NCI-H1092 (cell line): ENCODE measurements around the gene LEO1.

Experiments
- DNase-seq: peaks from one replicate; lab custom pipeline; 2025; lab: John Stamatoyannopoulos, UW

The LEO1 gene

DNA sequence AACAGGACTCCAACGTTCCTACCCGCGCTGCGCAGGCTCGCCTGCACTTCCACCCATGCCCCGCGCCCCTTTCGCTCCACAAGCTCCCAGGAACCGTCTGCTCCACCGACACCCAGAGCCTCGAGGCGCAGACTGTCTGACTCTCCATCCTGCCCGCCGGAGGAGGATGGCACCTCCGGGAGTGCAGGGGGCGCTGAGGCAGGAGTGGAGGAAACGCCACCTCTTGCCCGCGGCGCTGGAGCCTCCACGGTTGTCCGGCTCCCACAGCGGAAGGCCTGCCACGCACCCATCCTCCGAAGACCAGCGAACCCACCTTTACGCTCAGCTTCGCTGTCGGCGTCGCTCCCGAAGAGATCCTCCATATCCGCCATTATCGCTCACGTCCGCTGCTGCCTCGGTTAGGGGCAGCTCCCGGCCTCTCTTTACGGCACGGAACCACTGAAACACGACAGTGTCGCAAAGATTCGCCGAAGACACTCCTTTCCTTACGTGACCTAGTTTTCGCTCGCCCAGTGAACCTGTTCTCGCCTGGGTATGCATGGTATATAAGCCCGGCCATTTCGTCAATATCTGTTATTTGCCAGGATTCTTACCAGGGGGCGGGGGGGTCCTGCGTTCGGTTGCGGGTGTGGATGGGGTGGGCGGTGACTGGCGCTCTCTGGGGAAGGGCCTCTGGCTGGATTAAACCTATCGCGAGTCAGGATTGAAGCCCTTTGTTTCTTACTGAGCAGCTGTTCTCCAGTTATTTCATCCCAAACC, at the start of gene LEO1:
Gene LEO1, minus strand, starts transcription at position 404 of the 759 bp plus-strand sequence. Its CDS starts 33 bp downstream, at position 371.
- DNase-seq: peak; percentile 92

GRCh38 chr15:52021128-52021671, 49.6 kb upstream of the LEO1 start:
- DNase-seq: no peak

- no peak for DNase-seq
Measured at GRCh38 chr15:52020221-52021085, 48.9 kb upstream of the LEO1 start.

DNA sequence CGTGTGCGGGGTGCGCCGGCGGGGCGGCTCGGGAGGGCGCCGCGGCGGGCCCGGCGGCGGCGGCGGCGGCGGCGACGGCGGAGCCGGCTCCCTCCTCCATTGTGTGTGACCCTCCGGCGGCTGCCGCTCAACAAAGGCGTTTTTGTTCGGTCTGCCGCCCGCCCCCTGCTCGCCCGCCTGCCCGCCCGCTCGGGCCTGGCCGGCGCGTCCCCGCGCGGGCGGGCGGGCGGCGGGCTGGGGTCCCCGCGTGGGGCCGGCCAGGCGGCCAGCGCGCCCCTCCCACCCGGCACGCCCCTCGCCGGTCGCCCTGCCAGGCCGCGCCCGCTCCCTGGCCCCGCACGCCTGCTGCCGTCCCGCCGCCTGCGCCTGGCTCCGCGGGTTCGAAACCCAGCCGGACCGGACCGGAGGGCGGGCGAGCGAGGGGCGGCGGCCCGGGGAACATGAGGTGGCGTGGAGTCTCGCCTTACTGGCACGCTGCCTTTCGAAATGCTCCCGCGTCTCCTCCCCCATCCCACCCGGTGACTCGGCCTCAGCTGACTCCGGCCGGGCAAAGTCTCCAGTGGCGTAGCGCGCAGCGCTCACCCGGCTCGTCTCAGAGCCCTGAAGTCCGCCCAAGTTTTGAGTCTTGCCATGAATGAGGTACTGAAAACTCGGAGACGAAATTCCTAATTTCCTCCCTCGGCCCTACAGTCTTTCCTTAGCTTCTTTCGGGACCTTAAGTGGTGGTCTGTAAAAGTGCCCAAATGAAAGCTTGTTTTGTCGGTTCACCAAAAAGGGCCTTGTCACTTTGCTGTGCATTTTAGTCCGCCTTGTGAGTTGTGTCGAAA, 48.0 kb upstream of the LEO1 start:
- peak; percentile 25 for DNase-seq

GRCh38 chr15:52018693-52019393, 47.3 kb upstream of the LEO1 start, which contains the start of gene MAPK6:
Gene MAPK6, plus strand, starts transcription at chr15:52019219. Its CDS starts 27,242 bp downstream, at chr15:52046461.
- DNase-seq: peak; percentile 71

GRCh38 chr15:52018244-52018643, 46.7 kb upstream of the LEO1 start:
- DNase-seq: no peak

DNA sequence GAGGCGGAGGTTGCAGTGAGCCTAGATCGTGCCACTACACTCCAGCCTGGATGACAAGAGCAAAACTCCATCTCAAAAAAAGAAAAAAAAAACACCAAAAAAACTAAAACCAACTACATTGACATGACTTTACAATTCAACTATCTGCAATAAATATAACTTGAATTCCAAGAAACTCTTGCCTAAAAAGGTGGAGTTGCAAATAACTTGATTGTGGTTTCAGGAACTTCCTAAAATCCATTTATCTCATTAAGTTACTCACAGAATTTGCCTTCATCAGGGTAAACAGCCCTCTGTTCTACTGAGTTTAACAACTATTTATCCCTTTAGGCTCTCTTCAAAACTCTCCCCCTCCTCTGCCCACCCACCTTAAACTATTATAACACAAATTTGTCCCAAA, 44.7 kb upstream of the LEO1 start:
- no peak for DNase-seq

DNA sequence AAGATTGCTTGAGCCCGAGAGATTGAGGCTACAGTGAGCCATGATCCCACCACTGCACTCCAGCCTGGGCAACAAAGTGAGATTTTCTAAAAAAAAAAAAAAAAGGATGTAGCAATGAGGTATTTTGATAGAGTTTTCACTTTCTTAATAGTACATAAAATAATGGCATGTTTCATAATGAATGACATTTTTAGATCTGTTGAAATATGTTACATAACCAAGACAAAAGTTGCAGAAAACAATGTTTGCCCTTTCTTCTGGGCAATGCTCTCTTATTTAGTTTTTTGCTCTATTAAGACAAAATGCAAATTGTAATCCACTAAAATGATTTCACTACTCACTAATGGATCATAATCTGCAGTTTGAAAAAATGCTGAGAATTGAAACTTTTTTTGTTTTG, 43.0 kb upstream of the LEO1 start:
- DNase-seq: no peak

DNA sequence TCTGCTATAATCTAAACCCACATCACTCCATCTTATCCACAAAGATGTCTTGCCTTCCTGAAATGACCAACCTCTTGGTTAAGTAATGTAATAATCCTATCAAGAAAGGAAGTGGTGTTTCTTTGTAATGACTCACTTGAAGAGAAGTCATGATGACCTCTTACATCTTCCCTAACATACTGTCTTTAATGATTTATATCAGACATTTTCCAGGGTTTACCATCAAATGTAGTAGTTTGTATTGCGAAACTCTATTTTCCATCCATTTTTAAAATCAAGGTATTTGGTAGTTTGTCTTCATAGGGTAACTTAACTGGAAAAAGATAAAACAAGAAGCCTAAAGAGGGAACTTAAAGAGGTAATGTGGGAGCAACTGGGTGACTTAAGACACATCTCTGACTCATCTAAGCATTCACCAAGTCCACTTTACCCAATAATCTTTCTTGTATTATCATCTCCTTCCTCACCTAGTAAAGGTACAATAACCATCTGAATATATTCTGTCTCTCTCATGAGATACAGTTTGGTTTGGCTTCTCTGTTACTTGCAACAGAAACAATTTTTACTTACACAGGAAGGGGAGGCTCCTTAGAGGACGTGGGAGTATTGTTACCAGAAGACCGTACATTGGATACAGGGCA, 41.7 kb upstream of the LEO1 start:
- no peak for DNase-seq

- no peak for DNase-seq
Measured at GRCh38 chr15:52012210-52012609, 40.6 kb upstream of the LEO1 start.

DNA sequence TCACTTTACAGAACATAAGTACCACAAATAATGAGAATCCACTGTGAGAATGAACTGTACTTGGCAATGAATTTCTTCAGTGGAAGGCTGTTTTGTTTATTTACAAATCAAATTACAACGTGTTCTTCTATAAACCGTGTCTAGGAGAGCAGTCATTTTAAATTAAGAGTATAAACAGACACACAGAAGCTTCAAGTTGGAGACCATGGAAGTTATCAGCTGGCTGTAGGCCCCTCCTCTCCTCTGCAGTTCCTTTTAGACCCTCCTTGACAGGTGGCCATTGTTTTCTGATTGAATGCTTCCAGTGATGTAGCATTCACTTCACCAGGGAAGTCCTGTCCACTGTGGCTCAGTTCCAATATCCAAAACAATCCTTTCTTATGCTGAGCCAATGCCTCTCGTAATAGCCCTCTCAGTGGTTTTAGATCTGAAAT, 40.1 kb upstream of the LEO1 start:
- peak; percentile 39 for DNase-seq

DNA sequence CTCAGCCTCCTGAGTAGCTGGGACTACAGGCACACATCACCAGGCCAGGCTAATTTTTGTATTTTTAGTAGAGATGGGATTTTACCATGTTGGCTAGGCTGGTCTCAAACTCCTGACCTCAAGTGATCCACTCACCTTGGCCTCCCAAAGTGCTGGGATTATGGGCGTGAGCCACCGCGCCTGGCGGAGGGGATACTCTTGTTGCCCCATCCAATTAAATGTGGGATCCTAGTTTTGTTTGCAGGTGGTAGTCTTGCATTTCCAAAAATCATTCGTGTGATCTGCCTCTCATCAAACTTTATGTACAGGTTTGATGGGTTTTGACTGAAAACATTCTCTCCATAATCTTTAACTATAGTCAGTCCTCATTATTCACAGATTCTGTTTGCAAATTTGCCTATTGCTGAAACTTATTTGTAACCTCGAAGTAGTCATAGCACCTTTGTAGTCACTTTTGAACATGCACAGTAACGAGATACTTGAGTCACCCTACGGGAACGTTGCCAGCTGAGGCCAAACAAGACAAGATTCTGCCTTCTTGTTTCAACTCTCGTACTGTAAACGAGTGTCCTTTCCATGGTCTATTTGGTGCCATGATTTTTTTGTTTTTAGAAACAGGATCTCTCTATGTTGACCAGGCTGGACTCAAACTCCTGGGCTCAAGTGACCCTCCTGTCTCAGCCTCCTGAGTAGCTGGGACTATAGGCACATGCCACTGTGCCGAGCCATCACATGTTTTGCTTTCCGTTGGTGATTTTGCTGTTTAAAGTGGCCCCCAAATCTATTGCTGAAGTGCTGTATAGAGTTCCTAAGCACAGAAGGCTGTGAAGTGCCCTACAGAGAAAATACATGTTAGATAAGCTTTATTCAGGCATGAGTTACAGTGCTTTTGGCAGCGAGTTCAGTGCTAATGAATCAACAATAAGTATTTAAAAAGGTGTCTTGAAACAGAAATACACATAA, 39.3 kb upstream of the LEO1 start:
- DNase-seq: no peak

GRCh38 chr15:52008698-52009434, 37.3 kb upstream of the LEO1 start:
- DNase-seq: peak; percentile 13

DNA sequence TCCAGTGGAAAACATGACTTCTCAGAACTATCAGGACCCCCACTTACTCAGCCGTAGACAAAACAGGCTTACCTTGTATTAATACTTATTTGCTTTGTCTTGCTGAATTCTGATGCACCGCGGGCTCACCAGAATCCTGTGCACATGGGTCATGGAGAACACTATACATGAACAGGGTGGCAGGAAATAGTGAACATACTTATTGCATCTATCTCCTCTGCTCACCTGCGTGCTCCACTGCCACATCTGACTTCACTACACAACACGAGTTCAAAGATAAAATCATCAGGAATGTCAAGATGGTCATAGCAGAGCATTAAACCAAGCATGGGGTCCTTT, 36.8 kb upstream of the LEO1 start:
- DNase-seq: no peak

GRCh38 chr15:52006702-52007340, 35.2 kb upstream of the LEO1 start:
- no peak for DNase-seq

- no peak for DNase-seq
Measured at GRCh38 chr15:52005748-52006701, 34.4 kb upstream of the LEO1 start.

DNA sequence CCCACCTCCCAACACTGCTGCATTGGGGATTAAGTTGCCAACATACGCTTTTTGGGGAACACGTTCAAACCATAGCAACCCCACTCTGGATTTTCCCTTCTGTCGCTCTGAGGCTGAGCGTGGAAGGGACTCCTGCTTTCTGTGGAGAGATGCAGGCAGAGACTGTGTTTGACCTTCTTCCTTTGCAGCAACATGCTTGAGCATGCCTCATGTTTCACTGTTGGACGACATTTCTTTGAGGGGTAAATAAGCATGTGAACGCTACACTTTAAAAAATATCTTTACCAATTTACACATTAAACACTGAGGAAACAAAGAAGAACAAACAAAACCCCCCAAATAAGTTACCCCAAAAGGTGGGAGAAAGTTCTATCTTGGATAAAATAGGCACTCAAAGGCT, 33.2 kb upstream of the LEO1 start:
- DNase-seq: no peak
